H1 (cell line): ENCODE measurements around the gene ADARB2.

Source experiments
- CREB1 ChIP-seq: IDR thresholded peaks from 2 replicates; pipeline ENCODE4 v1.6.1; 2012; ENCODE audit warnings: inconsistent platforms
- EP300 ChIP-seq, 2 experiments: IDR thresholded peaks; 1 replicate in 1 of 2; 2 replicates in 1 of 2; pipeline ENCODE4 v1.6.1; 2011 to 2012; ENCODE audit warnings: low read depth in 2 of 2, low read length in 2 of 2, mild to moderate bottlenecking in 2 of 2, borderline replicate concordance in 1 of 2, inconsistent platforms in 1 of 2, moderate library complexity in 1 of 2
- EZH2 ChIP-seq: fragments of 200-600 bp; sonication (generic); IDR thresholded peaks from 2 replicates; pipeline ENCODE4 v1.7.1; 2012; ENCODE audit warnings: low read depth, mild to moderate bottlenecking, moderate library complexity, low read length, inconsistent platforms; ENCODE audit not compliant: severe bottlenecking
- GABPA ChIP-seq: IDR thresholded peaks from 2 replicates; pipeline ENCODE4 v1.6.1; 2011; ENCODE audit warnings: mild to moderate bottlenecking, low read length, moderate library complexity, borderline replicate concordance; ENCODE audit not compliant: insufficient read depth
- GTF2F1 ChIP-seq: IDR thresholded peaks from 2 replicates; pipeline ENCODE4 v1.6.1; 2012; ENCODE audit warnings: low read depth, low read length, improper control_type of control experiment, borderline replicate concordance
- POLR2A ChIP-seq, 2 experiments: IDR thresholded peaks; 1 replicate in 1 of 2; 2 replicates in 1 of 2; pipeline ENCODE4 v1.6.1; 2011; ENCODE audit warnings: low read depth in 2 of 2, low read length in 2 of 2, mild to moderate bottlenecking in 2 of 2; ENCODE audit errors: control extremely low read depth in 1 of 2
- TF ChIP-seq, protein P1 (sequence below): IDR thresholded peaks from 2 replicates; pipeline ENCODE4 v1.6.1; 2011; ENCODE audit warnings: low read depth, mild to moderate bottlenecking, low read length; ENCODE audit not compliant: insufficient read depth
- TF ChIP-seq, protein P2 (sequence below), 3 experiments: IDR thresholded peaks; 1 replicate in 2 of 3; 2 replicates in 1 of 3; pipeline versions ENCODE4 v1.5.1 to v1.6.1; 2011; ENCODE audit warnings: low read length in 3 of 3, mild to moderate bottlenecking in 3 of 3, inconsistent platforms in 2 of 3, low read depth in 1 of 3, moderate library complexity in 1 of 3; ENCODE audit not compliant: insufficient read depth in 1 of 3; ENCODE audit errors: control extremely low read depth in 1 of 3
- TF ChIP-seq, protein P3 (sequence below): IDR thresholded peaks from 2 replicates; pipeline ENCODE4 v1.6.1; 2012; ENCODE audit warnings: inconsistent platforms

DNA sequence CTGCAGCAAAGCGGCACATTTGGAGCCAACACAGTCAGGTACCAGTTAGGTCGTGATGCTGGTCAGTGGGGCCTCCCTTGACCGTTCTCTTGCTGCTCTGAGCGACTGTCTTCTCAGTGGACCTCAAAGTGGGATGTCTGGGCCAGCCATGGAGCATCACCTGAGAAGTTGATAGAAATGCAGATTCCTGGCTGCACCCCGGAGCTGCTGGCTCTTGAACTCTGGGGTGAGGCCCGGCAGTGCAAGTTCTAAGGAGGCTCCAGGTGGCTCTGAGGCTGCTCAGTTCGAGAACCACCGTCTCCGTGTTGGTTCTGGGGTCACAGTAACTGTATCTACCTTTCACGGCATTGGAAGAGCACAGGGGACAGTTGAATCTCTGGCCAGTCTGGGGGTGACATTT, 533.6 kb downstream of the ADARB2 start:
- TF ChIP-seq EZH2 (no peak), CREB1 (no peak), POLR2A (IDR thresholded peaks at IDR 0.05; ENCODE audit: control extremely low read depth in 1 of 2, low read depth in 2 of 2, low read length in 2 of 2) (no peak), GTF2F1 (no peak), GABPA (no peak), EP300 (IDR thresholded peaks at IDR 0.05; ENCODE audit: borderline replicate concordance in 1 of 2, low read depth in 2 of 2, low read length in 2 of 2) (no peak)
- TF ChIP-seq, protein P1, sequence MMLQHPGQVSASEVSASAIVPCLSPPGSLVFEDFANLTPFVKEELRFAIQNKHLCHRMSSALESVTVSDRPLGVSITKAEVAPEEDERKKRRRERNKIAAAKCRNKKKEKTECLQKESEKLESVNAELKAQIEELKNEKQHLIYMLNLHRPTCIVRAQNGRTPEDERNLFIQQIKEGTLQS = no peak
- TF ChIP-seq, protein P2, sequence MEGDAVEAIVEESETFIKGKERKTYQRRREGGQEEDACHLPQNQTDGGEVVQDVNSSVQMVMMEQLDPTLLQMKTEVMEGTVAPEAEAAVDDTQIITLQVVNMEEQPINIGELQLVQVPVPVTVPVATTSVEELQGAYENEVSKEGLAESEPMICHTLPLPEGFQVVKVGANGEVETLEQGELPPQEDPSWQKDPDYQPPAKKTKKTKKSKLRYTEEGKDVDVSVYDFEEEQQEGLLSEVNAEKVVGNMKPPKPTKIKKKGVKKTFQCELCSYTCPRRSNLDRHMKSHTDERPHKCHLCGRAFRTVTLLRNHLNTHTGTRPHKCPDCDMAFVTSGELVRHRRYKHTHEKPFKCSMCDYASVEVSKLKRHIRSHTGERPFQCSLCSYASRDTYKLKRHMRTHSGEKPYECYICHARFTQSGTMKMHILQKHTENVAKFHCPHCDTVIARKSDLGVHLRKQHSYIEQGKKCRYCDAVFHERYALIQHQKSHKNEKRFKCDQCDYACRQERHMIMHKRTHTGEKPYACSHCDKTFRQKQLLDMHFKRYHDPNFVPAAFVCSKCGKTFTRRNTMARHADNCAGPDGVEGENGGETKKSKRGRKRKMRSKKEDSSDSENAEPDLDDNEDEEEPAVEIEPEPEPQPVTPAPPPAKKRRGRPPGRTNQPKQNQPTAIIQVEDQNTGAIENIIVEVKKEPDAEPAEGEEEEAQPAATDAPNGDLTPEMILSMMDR (IDR thresholded peaks at IDR 0.05; ENCODE audit: control extremely low read depth in 1 of 3, insufficient read depth in 1 of 3, low read depth in 1 of 3, low read length in 3 of 3) = no peak
- TF ChIP-seq, protein P3, sequence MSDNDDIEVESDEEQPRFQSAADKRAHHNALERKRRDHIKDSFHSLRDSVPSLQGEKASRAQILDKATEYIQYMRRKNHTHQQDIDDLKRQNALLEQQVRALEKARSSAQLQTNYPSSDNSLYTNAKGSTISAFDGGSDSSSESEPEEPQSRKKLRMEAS = no peak
